Esophagus squamous epithelium (tissue), 4 donors: ENCODE measurements around the gene ZNF608.

Experiments used
- POLR2A ChIP-seq, 4 donors: fragments of 450-650 bp; IDR thresholded peaks; one replicate each; pipeline ENCODE4 v1.6.1; 2017; ENCODE audit warnings: antibody characterized with exemption in 4 of 4, mild to moderate bottlenecking in 4 of 4, moderate library complexity in 3 of 4
- TF ChIP-seq, protein P1 (sequence below), 6 experiments: fragments of 450-650 bp in 4 of 6; fragments of 200-600 bp in 2 of 6; sonication (generic) in 2 of 6; IDR thresholded peaks; one replicate each; pipeline ENCODE4 v1.5.1; 2016 to 2019; ENCODE audit warnings: antibody characterized with exemption in 6 of 6, mild to moderate bottlenecking in 4 of 6, moderate library complexity in 4 of 6

- TF ChIP-seq, protein P1, sequence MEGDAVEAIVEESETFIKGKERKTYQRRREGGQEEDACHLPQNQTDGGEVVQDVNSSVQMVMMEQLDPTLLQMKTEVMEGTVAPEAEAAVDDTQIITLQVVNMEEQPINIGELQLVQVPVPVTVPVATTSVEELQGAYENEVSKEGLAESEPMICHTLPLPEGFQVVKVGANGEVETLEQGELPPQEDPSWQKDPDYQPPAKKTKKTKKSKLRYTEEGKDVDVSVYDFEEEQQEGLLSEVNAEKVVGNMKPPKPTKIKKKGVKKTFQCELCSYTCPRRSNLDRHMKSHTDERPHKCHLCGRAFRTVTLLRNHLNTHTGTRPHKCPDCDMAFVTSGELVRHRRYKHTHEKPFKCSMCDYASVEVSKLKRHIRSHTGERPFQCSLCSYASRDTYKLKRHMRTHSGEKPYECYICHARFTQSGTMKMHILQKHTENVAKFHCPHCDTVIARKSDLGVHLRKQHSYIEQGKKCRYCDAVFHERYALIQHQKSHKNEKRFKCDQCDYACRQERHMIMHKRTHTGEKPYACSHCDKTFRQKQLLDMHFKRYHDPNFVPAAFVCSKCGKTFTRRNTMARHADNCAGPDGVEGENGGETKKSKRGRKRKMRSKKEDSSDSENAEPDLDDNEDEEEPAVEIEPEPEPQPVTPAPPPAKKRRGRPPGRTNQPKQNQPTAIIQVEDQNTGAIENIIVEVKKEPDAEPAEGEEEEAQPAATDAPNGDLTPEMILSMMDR (IDR thresholded peaks at IDR 0.05) = no peak
- TF ChIP-seq POLR2A (IDR thresholded peaks at IDR 0.05) = peak in 1 of 4 donors; percentile 61
Observed at GRCh38 chr5:124748687-124749594, 2.5 kb upstream of the ZNF608 start.
